Thyroid gland (tissue), 4 donors: ENCODE measurements around the gene INAVA.

Source experiments
- POLR2A ChIP-seq, 2 donors: fragments of 450-650 bp; IDR thresholded peaks; one replicate each; pipeline ENCODE4 v1.6.1; 2017; ENCODE audit warnings: antibody characterized with exemption in 2 of 2, mild to moderate bottlenecking in 2 of 2, moderate library complexity in 1 of 2
- TF ChIP-seq, protein P1 (sequence below), 6 experiments: fragments of 200-600 bp in 3 of 6; fragments of 450-650 bp in 3 of 6; sonication (generic) in 3 of 6; IDR thresholded peaks; one replicate each; pipeline ENCODE4 v1.5.1; 2016 to 2019; ENCODE audit warnings: antibody characterized with exemption in 6 of 6, mild to moderate bottlenecking in 2 of 6, inconsistent platforms in 1 of 6, moderate library complexity in 1 of 6

DNA sequence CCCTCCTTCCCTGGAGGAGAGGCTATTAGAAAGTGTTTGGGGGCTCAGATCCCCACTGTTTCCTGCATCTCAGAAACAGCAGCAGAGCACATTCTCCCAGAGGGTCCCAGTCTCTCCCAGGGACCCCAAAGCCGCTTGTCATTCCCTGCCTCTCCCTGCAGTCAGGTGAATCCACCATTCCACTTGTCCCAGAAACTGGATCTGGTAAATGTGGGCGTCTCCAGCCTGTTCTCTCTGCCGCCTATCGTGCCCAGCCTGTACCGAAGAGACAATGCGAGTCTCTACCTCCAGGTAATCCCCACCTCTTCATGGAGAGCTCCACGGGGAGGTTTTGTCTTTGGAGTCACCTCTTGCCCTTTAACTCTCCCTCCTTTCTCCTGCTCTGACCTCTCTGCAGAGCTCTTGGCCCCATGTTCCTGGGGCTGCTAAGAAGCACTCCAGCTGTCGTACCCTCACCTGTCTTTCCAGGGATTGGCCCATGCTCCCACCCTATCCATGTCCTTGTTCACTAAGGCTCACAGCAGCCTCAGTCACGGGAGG lies 26.9 kb downstream of the INAVA start:
- TF ChIP-seq, protein P1, sequence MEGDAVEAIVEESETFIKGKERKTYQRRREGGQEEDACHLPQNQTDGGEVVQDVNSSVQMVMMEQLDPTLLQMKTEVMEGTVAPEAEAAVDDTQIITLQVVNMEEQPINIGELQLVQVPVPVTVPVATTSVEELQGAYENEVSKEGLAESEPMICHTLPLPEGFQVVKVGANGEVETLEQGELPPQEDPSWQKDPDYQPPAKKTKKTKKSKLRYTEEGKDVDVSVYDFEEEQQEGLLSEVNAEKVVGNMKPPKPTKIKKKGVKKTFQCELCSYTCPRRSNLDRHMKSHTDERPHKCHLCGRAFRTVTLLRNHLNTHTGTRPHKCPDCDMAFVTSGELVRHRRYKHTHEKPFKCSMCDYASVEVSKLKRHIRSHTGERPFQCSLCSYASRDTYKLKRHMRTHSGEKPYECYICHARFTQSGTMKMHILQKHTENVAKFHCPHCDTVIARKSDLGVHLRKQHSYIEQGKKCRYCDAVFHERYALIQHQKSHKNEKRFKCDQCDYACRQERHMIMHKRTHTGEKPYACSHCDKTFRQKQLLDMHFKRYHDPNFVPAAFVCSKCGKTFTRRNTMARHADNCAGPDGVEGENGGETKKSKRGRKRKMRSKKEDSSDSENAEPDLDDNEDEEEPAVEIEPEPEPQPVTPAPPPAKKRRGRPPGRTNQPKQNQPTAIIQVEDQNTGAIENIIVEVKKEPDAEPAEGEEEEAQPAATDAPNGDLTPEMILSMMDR (IDR thresholded peaks at IDR 0.05) = no peak
- TF ChIP-seq POLR2A (IDR thresholded peaks at IDR 0.05) = no peak
